Rectal smooth muscle tissue (tissue), 1 donor: ENCODE results near the gene PHYHD1.

ENCODE experiments used
- H3K27ac ChIP-seq: one replicate; pipeline ENCODE4 v1.7.0; 2013; ENCODE audit warnings: low read depth, low read length, inconsistent platforms
- H3K27me3 ChIP-seq: one replicate; pipeline ENCODE4 v1.7.0; 2013; ENCODE audit warnings: low read length; ENCODE audit not compliant: control insufficient read depth, insufficient read depth
- H3K36me3 ChIP-seq: one replicate; pipeline ENCODE4 v1.7.0; 2013; ENCODE audit warnings: low read length; ENCODE audit not compliant: control insufficient read depth, insufficient read depth
- H3K4me1 ChIP-seq: one replicate; pipeline ENCODE4 v1.7.0; 2013; ENCODE audit warnings: low read length; ENCODE audit not compliant: control insufficient read depth, insufficient read depth
- H3K4me3 ChIP-seq: one replicate; pipeline ENCODE4 v1.7.0; 2013; ENCODE audit warnings: low read length
- H3K9ac ChIP-seq: one replicate; pipeline ENCODE4 v1.7.0; 2013; ENCODE audit warnings: low read length

The PHYHD1 gene

DNA sequence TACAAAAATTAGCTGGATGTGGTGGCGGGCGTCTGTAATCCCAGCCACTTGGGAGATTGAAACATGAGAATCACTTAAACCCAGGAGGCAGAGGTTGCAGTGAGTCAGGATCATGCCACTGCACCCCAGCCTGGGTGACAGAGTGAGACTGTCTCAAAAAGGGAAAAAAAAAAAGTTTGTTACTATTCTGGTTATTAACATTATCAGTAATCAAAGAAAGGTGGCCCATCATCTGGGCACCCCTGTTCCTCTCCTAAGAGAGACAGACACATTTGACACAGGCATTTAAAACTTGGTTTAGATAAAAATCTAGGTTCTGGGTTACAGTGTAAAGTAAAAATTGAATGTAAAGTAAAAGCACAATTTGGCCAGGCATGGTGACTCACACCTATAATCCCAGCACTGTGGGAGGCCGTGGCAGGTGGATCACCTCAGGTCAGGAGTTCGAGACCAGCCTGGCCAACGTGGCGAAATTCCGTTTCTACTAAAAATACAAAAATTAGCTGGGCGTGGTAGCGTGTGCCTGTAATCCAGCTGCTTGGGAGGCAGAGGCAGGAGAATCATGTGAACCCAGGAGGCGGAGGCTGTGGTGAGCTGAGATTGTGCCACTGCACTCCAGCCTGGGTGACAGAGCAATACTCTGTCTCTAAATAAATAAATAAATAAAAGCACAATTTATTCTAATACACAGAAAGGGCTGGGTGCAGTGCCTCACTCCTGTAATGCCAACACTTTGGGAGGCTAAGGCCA is 16.7 kb upstream of the PHYHD1 start:
- Histone ChIP-seq H3K36me3 (peaks cover 18% of the 10 kb centered on the region), H3K9ac (no peak overlapping the region), H3K27ac (no peak overlapping the region), H3K27me3 (no peaks in the 10 kb centered on the region), H3K4me1 (peaks cover 2% of the 10 kb centered on the region), H3K4me3 (no peak overlapping the region)

DNA sequence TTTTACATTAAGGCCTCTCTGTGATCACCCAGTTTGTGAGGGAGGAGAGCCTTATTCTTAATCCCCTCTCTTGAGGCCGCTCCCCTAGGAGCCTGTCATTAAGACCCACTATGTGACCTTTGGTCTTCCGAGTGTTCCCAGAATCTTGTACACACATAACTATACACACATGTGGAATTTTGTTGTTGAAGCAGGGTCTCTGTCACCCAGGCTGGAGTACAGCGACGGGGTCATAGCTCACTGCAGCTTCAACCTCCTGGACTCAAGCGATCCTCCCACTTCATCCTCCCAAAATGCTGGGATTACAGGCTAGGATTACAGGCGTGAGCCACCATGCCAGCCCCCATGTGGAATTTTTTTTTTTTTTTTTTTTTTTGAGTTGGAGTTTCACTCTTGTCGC is 14.8 kb upstream of the PHYHD1 start:
- Histone ChIP-seq H3K4me3 (no peak overlapping the region), H3K9ac (no peak overlapping the region), H3K27me3 (no peaks in the 10 kb centered on the region), H3K4me1 (peaks cover 4% of the 10 kb centered on the region), H3K36me3 (peaks cover 20% of the 10 kb centered on the region), H3K27ac (no peak overlapping the region)

DNA sequence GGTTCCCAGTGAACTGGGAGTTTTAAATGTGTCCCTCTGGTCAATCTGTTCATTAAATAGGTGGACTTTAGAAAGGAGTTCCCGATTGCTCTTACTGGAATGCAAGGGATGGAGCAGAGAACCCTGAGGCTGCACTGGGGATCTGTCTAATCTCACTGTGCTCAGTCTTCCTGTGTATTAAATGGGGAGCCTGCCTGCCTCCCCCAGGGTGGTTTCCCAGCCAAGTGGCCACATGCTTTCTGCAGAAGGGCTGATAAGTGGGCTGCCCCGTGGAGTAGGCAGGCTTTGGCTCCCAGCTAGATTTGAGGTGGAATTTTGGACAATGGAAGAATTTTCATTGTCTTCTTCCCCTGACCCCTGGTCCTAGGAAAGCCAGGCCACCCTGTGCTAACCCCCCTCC is 14.0 kb upstream of the PHYHD1 start:
- no peak overlapping the region for H3K9ac ChIP-seq
- no peak overlapping the region for H3K27ac ChIP-seq
- H3K36me3 ChIP-seq: peaks cover 20% of the 10 kb centered on the region
- no peaks in the 10 kb centered on the region for H3K27me3 ChIP-seq
- H3K4me3 ChIP-seq: no peak overlapping the region
- H3K4me1 ChIP-seq: peaks cover 11% of the 10 kb centered on the region

DNA sequence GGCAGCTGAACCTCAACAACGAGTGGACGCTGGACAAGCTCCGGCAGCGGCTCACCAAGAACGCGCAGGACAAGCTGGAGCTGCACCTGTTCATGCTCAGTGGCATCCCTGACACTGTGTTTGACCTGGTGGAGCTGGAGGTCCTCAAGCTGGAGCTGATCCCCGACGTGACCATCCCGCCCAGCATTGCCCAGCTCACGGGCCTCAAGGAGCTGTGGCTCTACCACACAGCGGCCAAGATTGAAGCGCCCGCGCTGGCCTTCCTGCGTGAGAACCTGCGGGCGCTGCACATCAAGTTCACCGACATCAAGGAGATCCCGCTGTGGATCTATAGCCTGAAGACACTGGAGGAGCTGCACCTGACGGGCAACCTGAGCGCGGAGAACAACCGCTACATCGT is 12.4 kb upstream of the PHYHD1 start:
- no peaks in the 10 kb centered on the region for H3K27me3 ChIP-seq
- no peak overlapping the region for H3K27ac ChIP-seq
- H3K4me1 ChIP-seq: peaks cover 25% of the 10 kb centered on the region
- no peak overlapping the region for H3K9ac ChIP-seq
- no peak overlapping the region for H3K4me3 ChIP-seq
- H3K36me3 ChIP-seq: peaks cover 20% of the 10 kb centered on the region

DNA sequence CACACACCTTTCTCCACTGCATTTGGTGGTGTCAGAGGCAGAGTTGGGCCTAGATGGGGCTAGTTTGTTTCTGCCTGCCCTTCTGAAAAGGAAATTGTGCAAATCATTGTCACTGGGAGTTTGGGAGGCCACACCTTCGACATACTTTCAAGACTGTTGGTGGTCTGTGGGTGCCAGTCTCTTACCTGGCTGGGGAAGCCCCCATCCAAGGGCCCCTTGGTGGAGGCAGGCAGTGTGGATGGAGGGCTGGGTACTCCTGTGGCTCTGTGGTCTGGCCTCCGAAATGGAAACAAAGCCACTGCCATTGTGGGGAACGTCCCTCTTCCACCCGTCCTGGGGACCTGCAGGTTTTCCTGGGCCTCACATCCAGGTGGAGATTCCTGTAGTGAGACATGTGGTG is 10.9 kb upstream of the PHYHD1 start:
- Histone ChIP-seq H3K4me1 (peaks cover 28% of the 10 kb centered on the region), H3K27ac (no peak overlapping the region), H3K9ac (no peak overlapping the region)

DNA sequence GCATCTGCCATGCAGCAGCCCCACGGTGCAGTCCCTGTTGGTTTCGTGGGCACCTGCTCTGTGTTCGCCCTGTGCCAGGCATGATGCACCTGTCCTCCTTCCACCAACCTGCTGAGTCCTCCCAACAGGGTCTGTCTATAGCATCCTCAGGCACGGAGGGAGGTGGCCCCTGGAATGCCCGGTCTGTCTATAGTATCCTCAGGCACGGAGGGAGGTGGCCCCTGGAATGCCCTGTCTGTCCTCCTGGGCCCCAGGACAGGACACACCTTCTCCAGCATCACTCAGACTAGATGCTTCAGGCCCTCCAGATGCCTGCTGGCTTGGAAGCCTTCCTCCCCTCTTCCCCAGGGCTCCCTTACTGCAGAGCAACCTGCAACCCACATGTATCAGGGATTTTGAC is 9.9 kb upstream of the PHYHD1 start:
- Histone ChIP-seq H3K36me3 (peaks cover 20% of the 10 kb centered on the region), H3K27me3 (no peaks in the 10 kb centered on the region), H3K9ac (no peak overlapping the region), H3K27ac (peak overlapping the region; percentile 7), H3K4me3 (no peak overlapping the region), H3K4me1 (peaks cover 28% of the 10 kb centered on the region)

More for the DNA sequence above, 10.9 kb upstream of the PHYHD1 start:
- peaks cover 20% of the 10 kb centered on the region for H3K36me3 ChIP-seq
- H3K4me3 ChIP-seq: no peak overlapping the region
- no peaks in the 10 kb centered on the region for H3K27me3 ChIP-seq

DNA sequence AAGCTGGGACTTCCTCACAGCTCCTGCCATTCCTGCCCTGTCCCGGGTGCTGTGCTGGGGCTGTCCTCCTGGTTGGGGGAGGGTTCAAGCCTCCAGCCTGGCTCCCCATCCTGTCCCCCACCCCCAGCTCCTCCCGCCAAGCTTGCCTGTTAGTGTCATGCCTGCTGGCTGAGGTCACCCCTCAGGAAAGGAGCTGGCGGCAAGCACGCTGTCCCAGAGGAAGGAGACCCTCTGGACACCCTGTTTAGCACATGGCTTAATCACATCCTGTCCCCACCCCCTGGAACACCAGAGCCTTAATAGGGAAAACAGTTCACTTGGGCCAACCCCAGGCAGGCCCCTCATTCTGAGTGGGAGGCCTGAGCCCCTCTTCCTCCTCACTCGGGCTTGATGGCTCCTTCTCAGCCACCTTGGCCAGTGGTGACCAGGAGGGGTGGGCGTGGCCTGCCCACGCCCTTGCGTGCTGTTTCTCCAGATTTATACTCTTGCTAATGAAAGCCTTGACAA is 9.2 kb upstream of the PHYHD1 start:
- Histone ChIP-seq H3K36me3 (peaks cover 25% of the 10 kb centered on the region), H3K9ac (no peak overlapping the region)

DNA sequence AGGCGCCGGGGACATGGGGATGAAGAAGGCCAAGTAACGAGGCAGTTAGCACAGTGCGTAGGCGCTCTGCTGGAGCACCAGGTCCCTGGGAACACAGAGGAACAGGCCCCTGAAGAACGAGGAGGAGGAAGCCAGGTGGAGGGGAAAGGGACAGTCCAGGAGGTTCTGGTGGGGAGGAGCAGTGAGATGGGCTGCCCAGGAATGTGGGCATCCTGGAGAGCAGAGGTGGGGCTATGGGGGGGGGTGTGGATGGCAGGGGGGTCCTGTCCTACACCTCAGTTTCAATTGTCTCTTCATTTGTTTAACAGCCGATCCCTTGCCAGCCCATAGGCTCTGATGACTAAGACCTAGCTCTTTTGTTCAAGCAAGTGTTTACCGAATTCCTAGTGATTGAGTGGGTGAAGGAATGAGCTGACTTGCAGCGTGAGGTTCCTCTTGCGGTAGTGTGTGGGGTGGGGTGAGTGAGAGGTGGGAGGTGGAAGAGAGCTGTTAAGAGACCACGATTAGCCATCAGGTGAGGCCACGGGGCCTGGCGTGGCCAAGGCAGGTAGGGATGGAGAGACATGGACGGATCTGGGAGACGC is 8.4 kb upstream of the PHYHD1 start:
- no peak overlapping the region for H3K9ac ChIP-seq
- peak overlapping the region; percentile 46 for H3K27ac ChIP-seq
- no peaks in the 10 kb centered on the region for H3K27me3 ChIP-seq
- H3K4me1 ChIP-seq: peaks cover 36% of the 10 kb centered on the region
- H3K4me3 ChIP-seq: no peak overlapping the region
- H3K36me3 ChIP-seq: peaks cover 26% of the 10 kb centered on the region

More for the DNA sequence above, 9.2 kb upstream of the PHYHD1 start:
- Histone ChIP-seq H3K4me3 (no peak overlapping the region), H3K4me1 (peaks cover 34% of the 10 kb centered on the region), H3K27ac (peak overlapping the region; percentile 46), H3K27me3 (no peaks in the 10 kb centered on the region)

DNA sequence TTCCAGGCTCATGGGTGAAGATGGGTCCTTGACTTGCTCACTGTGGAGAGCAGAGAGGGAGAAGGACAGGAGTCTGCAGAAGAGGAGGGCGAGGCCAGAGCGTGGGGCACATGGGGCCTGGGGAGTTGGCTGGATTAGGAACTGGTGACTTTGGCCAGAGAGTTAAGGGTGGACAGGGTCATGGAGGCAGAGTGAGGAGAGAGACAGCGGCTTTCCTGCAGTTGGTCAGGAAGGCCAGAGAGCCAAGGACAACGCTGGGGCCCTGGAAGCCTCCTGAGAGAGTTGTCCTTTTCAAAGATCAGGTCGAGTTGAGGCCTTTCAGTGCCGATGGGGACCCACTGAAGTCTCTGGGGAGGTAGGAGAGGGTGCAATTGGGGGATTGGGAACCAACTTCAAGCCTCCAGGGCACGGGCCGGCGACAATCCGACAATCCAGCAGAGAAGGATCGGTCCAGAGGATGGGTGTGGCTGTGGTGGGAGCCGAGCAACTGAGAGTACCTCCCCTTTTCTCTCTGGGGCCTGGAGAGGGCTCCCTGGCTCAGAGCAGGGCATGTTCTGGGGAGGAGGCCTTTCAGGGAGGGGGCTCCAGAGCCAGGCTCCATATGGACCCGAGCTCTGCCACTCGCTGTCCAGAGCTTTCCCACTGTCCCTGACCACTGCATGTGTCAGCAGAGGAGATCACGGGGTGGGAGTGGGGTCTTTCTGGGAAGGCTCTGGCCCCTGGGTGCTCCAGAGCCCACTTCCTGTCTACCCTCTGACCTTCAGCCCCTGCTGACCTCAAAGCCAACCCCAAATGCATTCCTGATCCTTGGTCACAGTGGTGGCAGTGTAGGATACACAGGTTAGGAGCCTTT is 7.5 kb upstream of the PHYHD1 start:
- Histone ChIP-seq H3K27ac (peak overlapping the region; percentile 49), H3K27me3 (no peaks in the 10 kb centered on the region), H3K9ac (no peak overlapping the region), H3K4me1 (peaks cover 38% of the 10 kb centered on the region), H3K4me3 (peak overlapping the region; percentile 4), H3K36me3 (peaks cover 21% of the 10 kb centered on the region)

DNA sequence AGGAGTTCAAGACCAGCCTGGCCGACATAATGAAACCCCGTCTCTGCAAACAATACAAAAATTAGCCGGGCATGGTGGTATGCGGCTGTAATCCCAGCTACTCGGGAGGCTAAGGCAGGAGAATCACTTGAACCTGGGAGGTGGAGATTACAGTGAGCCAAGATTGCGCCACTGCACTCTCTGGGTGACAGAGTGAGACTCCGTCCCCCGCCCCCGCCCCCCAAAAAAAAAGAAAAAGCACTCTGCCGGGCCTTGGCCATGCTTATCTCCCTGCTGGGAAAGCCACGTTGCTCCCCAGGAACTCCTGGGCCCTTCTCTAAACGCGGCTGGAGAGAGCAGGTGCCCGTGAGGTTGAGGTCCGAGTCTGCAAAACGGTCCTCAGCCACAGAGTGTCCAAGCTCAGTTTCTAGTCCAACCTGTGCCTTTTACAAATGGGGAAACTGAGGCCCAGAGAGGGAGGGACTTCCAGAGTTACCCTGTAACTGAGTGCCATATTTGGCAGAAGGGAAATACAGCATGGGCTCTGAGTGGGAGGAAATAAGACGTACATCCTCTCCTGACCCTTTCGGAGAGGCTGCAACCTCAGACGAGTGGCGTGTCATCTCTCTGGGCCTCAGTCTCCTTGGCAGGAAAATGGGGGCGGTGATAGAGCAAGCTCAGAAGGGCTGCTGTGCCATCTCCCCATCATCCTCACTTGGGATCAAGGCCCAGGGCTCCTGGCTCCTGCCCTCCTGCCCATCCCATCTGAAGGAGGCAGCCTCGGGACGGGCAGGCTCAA is 6.6 kb upstream of the PHYHD1 start:
- Histone ChIP-seq H3K27me3 (no peaks in the 10 kb centered on the region), H3K4me1 (peaks cover 38% of the 10 kb centered on the region), H3K27ac (no peak overlapping the region), H3K4me3 (no peak overlapping the region), H3K36me3 (peaks cover 12% of the 10 kb centered on the region), H3K9ac (no peak overlapping the region)

DNA sequence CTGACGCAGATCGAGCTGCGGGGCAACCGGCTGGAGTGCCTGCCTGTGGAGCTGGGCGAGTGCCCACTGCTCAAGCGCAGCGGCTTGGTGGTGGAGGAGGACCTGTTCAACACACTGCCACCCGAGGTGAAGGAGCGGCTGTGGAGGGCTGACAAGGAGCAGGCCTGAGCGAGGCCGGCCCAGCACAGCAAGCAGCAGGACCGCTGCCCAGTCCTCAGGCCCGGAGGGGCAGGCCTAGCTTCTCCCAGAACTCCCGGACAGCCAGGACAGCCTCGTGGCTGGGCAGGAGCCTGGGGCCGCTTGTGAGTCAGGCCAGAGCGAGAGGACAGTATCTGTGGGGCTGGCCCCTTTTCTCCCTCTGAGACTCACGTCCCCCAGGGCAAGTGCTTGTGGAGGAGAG is 4.6 kb upstream of the PHYHD1 start:
- Histone ChIP-seq H3K4me1 (peaks cover 37% of the 10 kb centered on the region), H3K27me3 (no peaks in the 10 kb centered on the region), H3K4me3 (no peak overlapping the region), H3K9ac (no peak overlapping the region), H3K36me3 (peaks cover 11% of the 10 kb centered on the region), H3K27ac (peak overlapping the region; percentile 74)

DNA sequence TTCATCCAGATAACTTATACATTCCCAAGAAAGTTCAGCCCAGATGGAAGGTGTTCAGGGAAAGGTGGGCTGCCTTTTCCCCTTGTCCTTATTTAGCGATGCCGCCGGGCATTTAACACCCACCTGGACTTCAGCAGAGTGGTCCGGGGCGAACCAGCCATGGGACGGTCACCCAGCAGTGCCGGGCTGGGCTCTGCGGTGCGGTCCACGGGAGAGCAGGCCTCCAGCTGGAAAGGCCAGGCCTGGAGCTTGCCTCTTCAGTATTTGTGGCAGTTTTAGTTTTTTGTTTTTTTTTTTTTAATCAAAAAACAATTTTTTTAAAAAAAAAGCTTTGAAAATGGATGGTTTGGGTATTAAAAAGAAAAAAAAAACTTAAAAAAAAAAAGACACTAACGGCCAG is 4.0 kb upstream of the PHYHD1 start:
- Histone ChIP-seq H3K36me3 (peaks cover 11% of the 10 kb centered on the region), H3K27ac (peak overlapping the region; percentile 74), H3K9ac (no peak overlapping the region), H3K4me1 (peaks cover 36% of the 10 kb centered on the region), H3K4me3 (no peak overlapping the region), H3K27me3 (no peaks in the 10 kb centered on the region)
